Neural cell (in vitro differentiated cells): ENCODE measurements around the gene ACADM. TPM values are rescaled to one million over a fixed set of nuclear protein-coding genes. Genes with fewer than 3 reads are reported as not detected.

Experiments
- H2AFZ ChIP-seq: fragments of 200-600, 300-800 bp; sonication (generic), shearing (Covaris generic); 2 replicates; pipeline ENCODE4 v1.6.0; 2014; ENCODE audit warnings: low read depth, mild to moderate bottlenecking, antibody characterized with exemption, low read length, moderate library complexity
- H3F3A ChIP-seq: fragments of 200-600 bp; shearing (Covaris generic); 2 replicates; pipeline ENCODE4 v1.6.1; 2016; ENCODE audit warnings: mild to moderate bottlenecking, moderate library complexity, mixed read lengths, antibody characterized with exemption, low read length; ENCODE audit not compliant: insufficient read depth, poor library complexity, severe bottlenecking
- H3K27ac ChIP-seq: fragments of 200-600, 300-800 bp; sonication (generic), shearing (Covaris generic); 2 replicates; pipeline ENCODE4 v1.5.1; 2014; ENCODE audit warnings: mild to moderate bottlenecking, low read length, moderate library complexity
- H3K27me3 ChIP-seq: fragments of 300-800, 200-600 bp; sonication (generic), shearing (Covaris generic); 2 replicates; pipeline ENCODE4 v1.6.0; 2014; ENCODE audit warnings: mild to moderate bottlenecking, low read depth, low read length, moderate library complexity; ENCODE audit not compliant: insufficient read depth
- H3K36me3 ChIP-seq: fragments of 300-800, 200-600 bp; sonication (generic), shearing (Covaris generic); 2 replicates; pipeline ENCODE4 v1.5.1; 2014; ENCODE audit warnings: mild to moderate bottlenecking, antibody characterized with exemption, low read length, moderate library complexity; ENCODE audit not compliant: insufficient read depth
- H3K4me2 ChIP-seq: fragments of 300-800, 200-600 bp; sonication (generic), shearing (Covaris generic); 2 replicates; pipeline ENCODE4 v1.6.0; 2014; ENCODE audit warnings: mild to moderate bottlenecking, low read length
- H3K4me3 ChIP-seq: fragments of 300-800, 200-600 bp; sonication (generic), shearing (Covaris generic); 2 replicates; pipeline ENCODE4 v1.5.1; 2014; ENCODE audit warnings: mild to moderate bottlenecking, low read length, moderate library complexity
- H3K79me2 ChIP-seq: fragments of 200-600 bp; shearing (Covaris generic); replicated peaks from 2 replicates; pipeline ENCODE4 v1.6.0; 2014; ENCODE audit warnings: mild to moderate bottlenecking, low read length, moderate library complexity; ENCODE audit not compliant: insufficient read depth
- H3K9ac ChIP-seq: fragments of 300-800, 200-600 bp; sonication (generic), shearing (Covaris generic); 2 replicates; pipeline ENCODE4 v1.6.1; 2016; ENCODE audit warnings: mild to moderate bottlenecking, low read length, mixed read lengths
- H3K9me2 ChIP-seq: fragments of 200-600 bp; shearing (Covaris generic); 2 replicates; pipeline ENCODE4 v1.6.1; 2016; ENCODE audit warnings: mild to moderate bottlenecking, low read length, mixed read lengths; ENCODE audit not compliant: insufficient read depth
- H3K9me3 ChIP-seq: fragments of 200-600, 300-800 bp; sonication (generic), shearing (Covaris generic); 2 replicates; pipeline ENCODE4 v1.6.1; 2016; ENCODE audit warnings: mild to moderate bottlenecking, mixed run types, low read length, moderate library complexity, mixed read lengths
- H4K20me1 ChIP-seq: fragments of 200-600 bp; shearing (Covaris generic); 2 replicates; pipeline ENCODE4 v1.6.1; 2016; ENCODE audit warnings: mild to moderate bottlenecking, mixed run types; ENCODE audit not compliant: insufficient read depth
- CTCF ChIP-seq: fragments of 450-650 bp; IDR thresholded peaks from 2 replicates; pipeline ENCODE4 v1.5.1; 2014; ENCODE audit warnings: antibody characterized with exemption, mild to moderate bottlenecking, moderate library complexity; ENCODE audit not compliant: poor library complexity, severe bottlenecking
- EP300 ChIP-seq: fragments of 450-650 bp; conservative IDR thresholded peaks from 2 replicates; pipeline ENCODE4 v1.6.1; 2014; ENCODE audit warnings: antibody characterized with exemption, mild to moderate bottlenecking, moderate library complexity; ENCODE audit not compliant: poor library complexity, severe bottlenecking
- EZH2 ChIP-seq: fragments of 200-600, 300-800 bp; shearing (Covaris generic), sonication (generic); IDR thresholded peaks from 2 replicates; pipeline ENCODE4 v1.6.1; 2014; ENCODE audit warnings: antibody characterized with exemption, low read length, borderline replicate concordance, mild to moderate bottlenecking; ENCODE audit not compliant: insufficient read depth, poor library complexity, severe bottlenecking
- MXI1 ChIP-seq: fragments of 450-650 bp; conservative IDR thresholded peaks from 2 replicates; pipeline ENCODE4 v1.6.1; 2014; ENCODE audit warnings: antibody characterized with exemption, mild to moderate bottlenecking; ENCODE audit not compliant: poor library complexity, severe bottlenecking
- POLR2AphosphoS5 ChIP-seq: IDR thresholded peaks from 2 replicates; pipeline ENCODE4 v1.6.1; 2012
- RAD21 ChIP-seq: fragments of 450-650 bp; conservative IDR thresholded peaks from 2 replicates; pipeline ENCODE4 v1.6.1; 2014; ENCODE audit warnings: antibody characterized with exemption, mild to moderate bottlenecking, moderate library complexity
- REST ChIP-seq: IDR thresholded peaks from 2 replicates; pipeline ENCODE4 v1.6.1; 2012; ENCODE audit warnings: borderline replicate concordance
- SMC3 ChIP-seq: fragments of 450-650 bp; conservative IDR thresholded peaks from 2 replicates; pipeline ENCODE4 v1.6.1; 2014; ENCODE audit warnings: antibody characterized with exemption, mild to moderate bottlenecking, moderate library complexity; ENCODE audit not compliant: poor library complexity
- TAF1 ChIP-seq: IDR thresholded peaks from 2 replicates; pipeline ENCODE4 v1.6.1; 2012; ENCODE audit warnings: low read depth
- polyA plus RNA-seq: library from polyadenylated mRNA; depleted of rRNA; stranded (reverse); fragments of >200 nt; gene quantifications from 2 replicates; pipeline ENCODE4 v1.2.3, GENCODE V29; 2014

ACADM gene
- polyA plus RNA-seq, 1 donor from 2014 or later, result 230 TPM

- H3K9me2 ChIP-seq, result no peaks in the 10 kb centered on the region
- no peaks in the 10 kb centered on the region for H3K27me3 ChIP-seq
- H3F3A ChIP-seq, result no peaks in the 10 kb centered on the region
- H3K27ac ChIP-seq, result no peak overlapping the region
- no peak overlapping the region for H2AFZ ChIP-seq
- no peak overlapping the region for H3K9ac ChIP-seq
- no peaks in the 10 kb centered on the region for H4K20me1 ChIP-seq
- no peak overlapping the region for H3K4me2 ChIP-seq
- H3K9me3 ChIP-seq, result no peaks in the 10 kb centered on the region
- H3K79me2 ChIP-seq, result peaks cover 32% of the 10 kb centered on the region
- no peak overlapping the region for H3K4me3 ChIP-seq
- no peak for TF ChIP-seq POLR2AphosphoS5
- no peak for TF ChIP-seq EP300
- TF ChIP-seq TAF1, result no peak
- TF ChIP-seq RAD21, result no peak
- no peak for TF ChIP-seq EZH2
- TF ChIP-seq REST, result no peak
- no peak for TF ChIP-seq CTCF
- no peak for TF ChIP-seq MXI1
- TF ChIP-seq SMC3, result no peak
- peaks cover 14% of the 10 kb centered on the region for H3K36me3 ChIP-seq
Measured at GRCh38 chr1:75792091-75792490, 67.6 kb downstream of the ACADM start.

GRCh38 chr1:75794382-75794781 is 69.9 kb downstream of the ACADM start:
- no peak overlapping the region for H2AFZ ChIP-seq
- TF ChIP-seq MXI1, result no peak
- TF ChIP-seq EP300, result no peak
- TF ChIP-seq CTCF, result no peak
- no peak for TF ChIP-seq TAF1
- TF ChIP-seq POLR2AphosphoS5, result no peak
- no peak for TF ChIP-seq RAD21
- no peaks in the 10 kb centered on the region for H3K9me2 ChIP-seq
- H3F3A ChIP-seq, result no peaks in the 10 kb centered on the region
- H3K36me3 ChIP-seq, result peaks cover 14% of the 10 kb centered on the region
- H3K9me3 ChIP-seq, result no peaks in the 10 kb centered on the region
- H3K27ac ChIP-seq, result no peak overlapping the region
- H3K79me2 ChIP-seq, result peaks cover 9% of the 10 kb centered on the region
- H3K9ac ChIP-seq, result no peak overlapping the region
- H3K4me2 ChIP-seq, result no peak overlapping the region
- no peak overlapping the region for H3K4me3 ChIP-seq
- no peaks in the 10 kb centered on the region for H3K27me3 ChIP-seq
- H4K20me1 ChIP-seq, result no peaks in the 10 kb centered on the region
